ENCODE data around the gene CARD16.
"Not testable (repeated sequence)": the region's sequence is repeated elsewhere in the genome, so short reads cannot be mapped to it uniquely, and the experiment has no call there.

Gene CARD16

DNA sequence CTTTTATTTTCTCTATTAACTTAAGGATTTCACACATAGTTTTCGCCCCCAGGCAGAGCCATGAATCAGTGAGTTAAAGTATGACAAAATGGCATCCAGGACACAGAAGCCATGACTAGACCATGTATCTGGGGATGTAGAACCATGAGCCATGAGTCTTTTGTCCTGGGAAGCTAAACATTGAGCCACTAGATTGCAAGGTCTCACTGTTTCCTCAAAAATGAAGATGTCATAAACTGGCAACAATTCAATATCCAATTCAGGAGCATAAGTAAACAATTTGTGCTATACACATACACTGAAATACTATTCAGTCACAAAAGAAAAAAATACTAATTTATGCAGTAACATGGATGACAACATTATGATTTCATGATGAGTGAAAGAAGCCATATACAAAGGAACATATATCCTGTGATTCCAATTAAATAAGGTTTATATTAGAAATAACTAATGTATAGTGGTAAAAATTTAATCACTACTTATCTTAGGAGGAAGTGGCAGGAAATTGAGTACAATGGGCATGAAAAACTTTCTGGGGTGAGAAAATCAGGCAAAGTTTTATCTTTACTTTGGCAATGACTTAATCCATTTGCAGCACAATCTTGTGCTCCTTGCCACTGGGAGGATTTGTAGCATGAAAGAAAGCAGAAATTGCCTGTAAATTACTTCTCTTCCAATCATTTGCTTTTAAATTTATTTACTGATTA lies 28.5 kb upstream of the CARD16 start:
- H3K27ac ChIP-seq = no peak overlapping the region
- TF ChIP-seq CTCF (conservative IDR thresholded peaks at IDR 0.05) = no peak

DNA sequence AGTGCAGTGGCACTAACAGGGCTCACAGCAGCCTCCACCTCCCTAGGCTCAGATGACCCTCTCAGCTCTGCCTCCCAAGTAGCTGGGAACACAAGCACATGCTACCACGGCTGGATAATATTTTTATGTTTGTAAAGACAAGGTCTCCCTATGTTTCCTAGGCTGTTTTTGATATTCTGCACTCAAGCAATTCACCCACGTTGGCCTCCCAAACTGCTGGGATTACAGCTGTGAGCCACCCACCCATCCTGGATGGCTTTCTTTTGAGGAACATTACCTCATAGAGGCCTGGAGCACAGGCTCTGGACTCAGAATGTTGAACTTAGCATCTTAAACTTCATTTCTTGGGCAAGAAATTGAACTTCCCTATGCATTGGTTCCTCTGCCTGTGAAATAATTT lies 26.9 kb upstream of the CARD16 start:
- H3K27ac ChIP-seq = not testable (repeated sequence)

- no peak for TF ChIP-seq CTCF (conservative IDR thresholded peaks at IDR 0.05)
- no peak overlapping the region for H3K27ac ChIP-seq
Measured at GRCh38 chr11:105071089-105071732, 26.1 kb upstream of the CARD16 start.

DNA sequence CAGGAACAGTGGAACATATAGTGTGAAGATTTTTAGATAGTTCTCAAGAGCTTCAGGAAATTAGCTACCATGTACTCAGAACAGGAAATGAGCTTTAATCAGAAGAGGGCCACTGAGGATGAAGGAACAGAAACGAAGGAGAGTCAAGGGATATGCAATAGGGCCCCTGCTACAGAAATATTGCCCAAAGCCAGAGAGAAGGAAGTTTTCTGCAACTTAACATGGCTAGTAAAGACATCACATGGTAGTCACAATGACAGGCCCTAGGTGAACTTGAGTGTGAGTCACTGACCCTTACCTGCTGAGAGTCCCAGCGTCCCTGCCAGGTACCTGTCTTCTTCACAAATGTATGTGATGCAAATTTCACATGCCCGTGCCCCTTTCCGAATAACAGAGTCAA lies 25.2 kb upstream of the CARD16 start:
- no peak overlapping the region for H3K27ac ChIP-seq
- TF ChIP-seq CTCF (conservative IDR thresholded peaks at IDR 0.05) = no peak

DNA sequence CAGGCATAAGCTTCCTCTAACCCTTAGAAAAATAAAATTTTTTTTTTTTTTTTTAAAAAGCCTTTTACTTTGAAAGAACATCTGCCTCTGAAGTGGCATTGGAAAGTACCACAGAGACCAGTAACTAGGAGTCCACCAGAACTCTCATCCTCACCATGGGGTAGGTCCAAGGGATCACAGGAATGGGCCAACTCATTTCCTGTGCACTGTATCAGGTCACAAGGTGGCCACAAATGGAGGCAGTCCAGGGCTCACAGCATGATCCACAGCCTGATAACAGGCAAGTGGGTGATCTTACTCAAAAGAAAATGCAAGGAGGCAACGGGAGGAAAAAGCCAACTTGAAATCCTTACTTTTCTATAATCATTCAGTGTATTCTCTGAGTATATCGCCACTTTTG lies 24.6 kb upstream of the CARD16 start:
- H3K27ac ChIP-seq = not testable (repeated sequence)

DNA sequence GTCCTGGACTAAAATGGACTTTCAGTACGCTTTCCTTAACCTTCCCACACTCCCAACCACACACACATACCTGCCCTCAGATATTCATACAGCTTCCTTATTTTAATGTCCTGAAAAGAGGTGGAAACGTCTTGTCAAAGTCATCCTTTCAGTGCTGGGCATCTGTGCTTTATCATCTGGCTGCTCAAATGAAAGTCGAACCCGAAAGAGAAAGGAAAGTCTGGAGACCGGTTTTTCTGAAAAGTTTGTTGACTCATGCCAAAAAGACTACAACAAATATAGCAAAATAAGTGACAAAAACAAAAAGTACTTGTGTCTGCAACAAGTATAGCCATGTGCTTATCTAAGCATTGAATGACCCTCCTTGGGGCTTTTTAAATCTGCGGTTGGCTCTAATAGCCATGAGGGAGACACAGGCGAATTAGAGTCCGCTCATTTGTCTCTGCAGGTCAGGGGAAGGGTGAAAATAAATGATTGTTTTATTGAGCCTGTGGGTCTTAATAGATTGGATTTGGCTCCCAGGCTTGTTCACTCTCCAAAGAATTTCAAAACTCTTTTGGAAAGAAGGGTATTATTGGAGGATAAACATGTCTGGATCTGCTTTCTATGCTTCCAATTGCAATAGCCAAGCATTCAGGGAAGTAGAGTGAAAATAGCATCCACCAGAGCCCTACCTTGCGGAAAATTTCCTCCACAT lies 18.3 kb upstream of the CARD16 start:
- H3K27ac ChIP-seq = not testable (repeated sequence)

DNA sequence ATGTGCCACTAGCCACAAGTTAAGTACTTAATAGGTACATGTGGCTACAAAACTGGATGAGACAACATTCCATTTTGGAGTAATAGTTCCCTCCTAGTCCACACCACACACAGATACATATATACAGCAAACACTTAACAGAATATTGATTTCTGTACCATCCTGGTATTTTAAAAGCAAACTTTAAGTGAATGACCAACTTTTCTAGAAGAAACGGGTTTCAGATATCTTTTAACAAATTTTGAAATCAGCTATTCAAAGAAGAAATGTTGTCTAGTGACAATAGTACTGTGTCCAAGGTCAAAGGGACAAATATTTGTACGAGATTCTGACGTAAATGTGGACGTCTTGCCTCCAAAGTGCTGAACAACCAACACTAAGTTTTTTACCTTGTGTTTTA lies 12.3 kb upstream of the CARD16 start:
- no peak overlapping the region for H3K27ac ChIP-seq
- no peak for TF ChIP-seq CTCF (conservative IDR thresholded peaks at IDR 0.05)

DNA sequence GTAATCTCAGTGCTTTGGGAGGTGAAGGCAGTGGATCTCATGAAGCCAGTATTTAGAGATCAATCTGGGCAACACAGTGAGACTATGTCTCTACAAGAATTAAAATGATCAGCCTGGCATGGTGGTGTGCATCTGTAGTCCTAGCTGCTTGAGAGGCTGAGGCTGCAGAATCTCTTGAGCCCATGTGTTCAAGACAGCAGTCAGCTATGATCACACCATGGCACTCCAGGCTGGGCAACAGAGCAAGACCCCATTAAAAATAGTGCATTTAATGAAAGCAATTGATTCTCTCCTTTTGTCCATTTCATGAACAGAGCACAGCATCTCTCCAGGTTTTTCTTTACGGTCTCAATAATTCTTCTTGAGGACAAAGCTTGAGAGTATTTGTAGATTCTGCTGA lies 11.3 kb upstream of the CARD16 start:
- no peak for TF ChIP-seq CTCF (conservative IDR thresholded peaks at IDR 0.05)
- H3K27ac ChIP-seq = no peak overlapping the region

All from VCaP (cell line).